GM12878 (cell line): ENCODE measurements around the gene PTTG2. TPM values are rescaled to one million over a fixed set of nuclear protein-coding genes. Genes with fewer than 3 reads are reported as not detected.

Experiments used
- ATAC-seq: fragments of 200-7000 bp; cut with Tn5 transposase; 3 replicates; pipeline ENCODE4 v1.9.1; 2020; ENCODE audit warnings: mild to moderate bottlenecking, moderate library complexity
- BruUV-seq: library from RNA; stranded (reverse); fragments of 400-500 nt; replicated peaks from 2 replicates; lab custom pipeline; 2021; lab: Mats Ljungman, UMichigan
- CTCF ChIA-PET: fragments of 300-600 bp; sonication (Branson Sonifier 250); formaldehyde crosslinking; extraction: SDS; loops from one replicate; lab custom pipeline; 2021; ENCODE audit warnings: inconsistent platforms; lab: Yijun Ruan, JAX
- POLR2A ChIA-PET: fragments of 350-600 bp; formaldehyde crosslinking; extraction: SDS; loops from one replicate; lab custom pipeline; 2021; ENCODE audit warnings: inconsistent platforms; lab: Charles Lee
- RAD21 ChIA-PET: fragments of 300-600 bp; sonication (Branson Sonifier 250); formaldehyde crosslinking; loops from one replicate; lab custom pipeline; 2023; ENCODE audit warnings: antibody characterized with exemption; ENCODE audit not compliant: unreplicated experiment; lab: Charles Lee
- SMC1A ChIA-PET: fragments of 300-600 bp; sonication (Branson Sonifier 250); formaldehyde crosslinking; loops from one replicate; lab custom pipeline; 2023; ENCODE audit not compliant: unreplicated experiment, uncharacterized antibody; lab: Charles Lee
- DNase-seq: peaks from one replicate; pipeline ENCODE4 v3.0.0-alpha.2; 2011; ENCODE audit warnings: low read depth, low spot score
- FAIRE-seq: peaks from 3 replicates; lab custom pipeline; 2011; peaks lifted over from hg19 to GRCh38; lab: Jason Lieb, UNC
- H2AFZ ChIP-seq: 2 replicates; pipeline ENCODE4 v1.6.0; 2011; ENCODE audit warnings: low read depth, low read length, control low read depth; ENCODE audit not compliant: control insufficient read depth
- H3K27ac ChIP-seq: 2 replicates; pipeline ENCODE4 v1.5.1; 2011; ENCODE audit warnings: control low read depth; ENCODE audit not compliant: control insufficient read depth, insufficient read depth
- H3K27me3 ChIP-seq, 2 experiments: replicated peaks in 1 of 2; 2 replicates each; pipeline versions ENCODE4 v1.6.0 to v1.6.1; 2011; ENCODE audit warnings: low read length in 1 of 2; ENCODE audit not compliant: control insufficient read depth in 2 of 2, insufficient read depth in 2 of 2
- H3K36me3 ChIP-seq, 2 experiments: 2 replicates each; pipeline ENCODE4 v1.5.1; 2011; ENCODE audit warnings: low read length in 1 of 2; ENCODE audit not compliant: control insufficient read depth in 2 of 2, insufficient read depth in 2 of 2
- H3K4me1 ChIP-seq: 2 replicates; pipeline ENCODE4 v1.6.1; 2011; ENCODE audit warnings: mild to moderate bottlenecking, low read length, moderate library complexity, mixed read lengths; ENCODE audit not compliant: control insufficient read depth, insufficient read depth
- H3K4me2 ChIP-seq: 2 replicates; pipeline ENCODE4 v1.6.0; 2011; ENCODE audit warnings: control low read depth; ENCODE audit not compliant: control insufficient read depth, insufficient read depth
- H3K4me3 ChIP-seq: fragments of 200-600 bp; sonication (generic); 2 replicates; pipeline ENCODE4 v1.5.1; 2016
- H3K79me2 ChIP-seq: 2 replicates; pipeline ENCODE4 v1.6.0; 2011; ENCODE audit warnings: low read length; ENCODE audit not compliant: control insufficient read depth, insufficient read depth
- H3K9ac ChIP-seq: 2 replicates; pipeline ENCODE4 v1.8.0; 2011; ENCODE audit warnings: low read length, control low read depth, mixed read lengths; ENCODE audit not compliant: control insufficient read depth, insufficient read depth
- H3K9me3 ChIP-seq: replicated peaks from 3 replicates; pipeline ENCODE4 v1.5.1; 2011; ENCODE audit warnings: mild to moderate bottlenecking, low read length; ENCODE audit not compliant: control insufficient read depth, insufficient read depth
- H4K20me1 ChIP-seq: 2 replicates; pipeline ENCODE4 v1.6.0; 2011; ENCODE audit not compliant: control insufficient read depth, insufficient read depth
- ATF2 ChIP-seq: IDR thresholded peaks from 2 replicates; pipeline ENCODE4 v1.6.1; 2012; ENCODE audit warnings: low read length, inconsistent platforms
- CREB1 ChIP-seq: IDR thresholded peaks from 2 replicates; pipeline ENCODE4 v1.6.1; 2012; ENCODE audit warnings: low read depth, mild to moderate bottlenecking, inconsistent platforms
- MTA3 ChIP-seq: IDR thresholded peaks from 2 replicates; pipeline ENCODE4 v1.6.1; 2012; ENCODE audit warnings: low read length, inconsistent platforms, borderline replicate concordance
- PRDM15 ChIP-seq: fragments of 450-650 bp; formaldehyde crosslinking; IDR thresholded peaks from 2 replicates; pipeline ENCODE4 v1.4.0; 2020; ENCODE audit warnings: mild to moderate bottlenecking, moderate library complexity
- REST ChIP-seq: IDR thresholded peaks from 2 replicates; pipeline ENCODE4 v1.6.1; 2012; ENCODE audit warnings: mild to moderate bottlenecking, low read depth, low read length
- WGBS: methylation state at CpG from one replicate; pipeline ENCODE4 v1.1.6; 2016; ENCODE audit warnings: low lambda C conversion rate; ENCODE audit not compliant: insufficient replicate concordance, insufficient coverage; ENCODE audit errors: missing lambda C conversion rate; 5-methylcytosine and 5-hydroxymethylcytosine counted together
- in situ Hi-C: fragments of 300-500 bp; cut with MboI; formaldehyde crosslinking; loops from 9 replicates; pipeline ENCODE4 v1.14.3; 2018; ENCODE audit warnings: mixed read lengths
- intact Hi-C: fragments of 100-400 bp; cut with micrococcal nuclease; formaldehyde crosslinking; loops from one replicate; pipeline ENCODE4 v1.14.2; 2022; ENCODE audit not compliant: unreplicated experiment
- polyA plus RNA-seq, 11 experiments: library from polyadenylated mRNA; depleted of rRNA in 4 of 11; unstranded in 6 of 11; stranded (reverse) in 5 of 11; fragments of >200 nt; fragmentation: Nextera tagmentation in 4 of 11; fragmentation: Illumina TruSeq in 1 of 11; extraction: Ambion mirVana in 4 of 11; extraction: Trizol in 1 of 11; gene quantifications; 1 replicate in 1 of 11; 2 replicates in 10 of 11; pipeline versions ENCODE4 v1.2.1 to v1.2.3, GENCODE V29; 2011 to 2016; ENCODE audit warnings: inconsistent platforms in 2 of 11, missing spikeins in 2 of 11, low read depth in 1 of 11
- total RNA-seq, 4 experiments: library from RNA; depleted of rRNA in 3 of 4; stranded (reverse); fragments of >200 nt in 3 of 4; fragmentation: Illumina TruSeq in 1 of 4; extraction: Trizol in 1 of 4; gene quantifications; 2 replicates each; pipeline versions ENCODE4 v1.2.1 to v1.2.3, GENCODE V29; 2013 to 2021
- TF ChIP-seq, protein P1 (sequence below), 3 experiments: IDR thresholded peaks in 2 of 3; conservative IDR thresholded peaks in 1 of 3; 2 replicates each; pipeline ENCODE4 v1.5.1; 2011; ENCODE audit warnings: low read depth in 3 of 3, low read length in 3 of 3, mild to moderate bottlenecking in 3 of 3, control low read depth in 2 of 3, moderate library complexity in 2 of 3, inconsistent platforms in 1 of 3, mixed read lengths in 1 of 3; ENCODE audit not compliant: control insufficient read depth in 2 of 3, insufficient read depth in 1 of 3; ENCODE audit errors: extremely low read depth in 1 of 3

Gene PTTG2
- total and polyA plus RNA-seq, 10 of the 15 experiments (the other 5 are each of a cell fraction or from before 2014, with no cell fraction given): 0.09 to 0.54 (median 0.39) TPM; not detected in 4

DNA sequence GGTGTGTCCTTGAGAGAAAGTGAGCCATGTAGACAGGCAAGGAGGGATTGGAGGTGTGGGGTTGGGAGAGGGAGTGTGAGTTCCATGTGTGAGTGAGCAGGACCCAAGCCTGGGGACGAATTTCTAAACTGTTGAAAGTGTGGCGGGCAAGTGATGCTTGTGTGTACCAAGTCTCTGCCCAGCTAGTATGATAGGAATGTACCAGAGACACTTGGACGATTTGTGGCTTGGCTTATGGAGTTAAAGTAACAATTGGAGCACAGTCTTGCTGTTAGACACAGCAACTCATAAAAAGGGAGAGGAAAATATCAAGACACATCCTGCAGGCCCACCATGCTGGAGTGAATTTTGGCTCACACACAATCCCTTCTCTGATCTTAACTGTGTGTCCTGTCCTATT lies 8.5 kb downstream of the PTTG2 start (continued):
- no peak for TF ChIP-seq REST
- TF ChIP-seq PRDM15 (CRISPR knock-in tag): no peak
- TF ChIP-seq CREB1: no peak

DNA sequence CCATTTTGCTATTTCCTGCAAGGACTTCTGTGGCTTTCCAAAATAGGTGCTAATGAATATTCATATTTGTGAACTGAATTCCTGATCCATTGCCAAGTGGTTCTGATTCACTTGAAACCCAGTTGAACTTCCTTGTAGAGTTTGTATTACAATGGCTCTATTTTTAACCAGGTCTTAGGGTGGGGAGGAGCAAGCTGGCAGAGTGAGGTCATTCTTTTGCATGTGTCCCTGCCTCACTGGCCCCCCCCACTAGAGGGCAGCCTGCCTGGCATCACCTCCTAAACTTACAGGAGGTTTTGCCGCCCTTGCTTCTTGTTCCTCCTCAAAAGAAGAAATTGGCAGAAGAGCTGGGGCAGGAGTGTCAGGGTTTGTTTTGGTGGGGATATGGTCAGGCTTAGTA lies 10.5 kb downstream of the PTTG2 start:
- RAD21 ChIA-PET: no interaction called here
- TF ChIP-seq MTA3 (no peak), ATF2 (0 out of 2 replicates have a peak, but pooled peaks have one; percentile 39)
- TF ChIP-seq, protein P1, sequence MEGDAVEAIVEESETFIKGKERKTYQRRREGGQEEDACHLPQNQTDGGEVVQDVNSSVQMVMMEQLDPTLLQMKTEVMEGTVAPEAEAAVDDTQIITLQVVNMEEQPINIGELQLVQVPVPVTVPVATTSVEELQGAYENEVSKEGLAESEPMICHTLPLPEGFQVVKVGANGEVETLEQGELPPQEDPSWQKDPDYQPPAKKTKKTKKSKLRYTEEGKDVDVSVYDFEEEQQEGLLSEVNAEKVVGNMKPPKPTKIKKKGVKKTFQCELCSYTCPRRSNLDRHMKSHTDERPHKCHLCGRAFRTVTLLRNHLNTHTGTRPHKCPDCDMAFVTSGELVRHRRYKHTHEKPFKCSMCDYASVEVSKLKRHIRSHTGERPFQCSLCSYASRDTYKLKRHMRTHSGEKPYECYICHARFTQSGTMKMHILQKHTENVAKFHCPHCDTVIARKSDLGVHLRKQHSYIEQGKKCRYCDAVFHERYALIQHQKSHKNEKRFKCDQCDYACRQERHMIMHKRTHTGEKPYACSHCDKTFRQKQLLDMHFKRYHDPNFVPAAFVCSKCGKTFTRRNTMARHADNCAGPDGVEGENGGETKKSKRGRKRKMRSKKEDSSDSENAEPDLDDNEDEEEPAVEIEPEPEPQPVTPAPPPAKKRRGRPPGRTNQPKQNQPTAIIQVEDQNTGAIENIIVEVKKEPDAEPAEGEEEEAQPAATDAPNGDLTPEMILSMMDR (IDR thresholded peaks at IDR 0.05 in 2 of 3, conservative IDR thresholded peaks at IDR 0.05 in 1 of 3; ENCODE audit: control insufficient read depth in 2 of 3, extremely low read depth in 1 of 3, insufficient read depth in 1 of 3, low read depth in 3 of 3, low read length in 3 of 3): peak; percentile 15 to 52 (median 49); a peak in 4 of 6 replicates
- WGBS: 0% methylated on average over 1 of the region's 1 CpG
- H2AFZ ChIP-seq: no peak overlapping the region
- FAIRE-seq (peak; percentile 65), ATAC-seq (peak; percentile 85), DNase-seq (no peak)
- no peaks in the 10 kb centered on the region for H3K79me2 ChIP-seq
- no peak overlapping the region for H3K4me3 ChIP-seq
- BruUV-seq: no TSS peak
- no peaks in the 10 kb centered on the region for H4K20me1 ChIP-seq
- no peaks in the 10 kb centered on the region for H3K9me3 ChIP-seq
- SMC1A ChIA-PET: interaction anchor here (1.1 kb wide), 1 partner anchor 17 kb away, joined by 3 read pairs; no protein-coding TSS in a partner anchor
- H3K4me2 ChIP-seq: no peak overlapping the region
- CTCF ChIA-PET: interaction anchor here (0.5 to 1.1 kb wide), 3 partner anchors 22 to 92 kb away, joined by 3 read pairs; no protein-coding TSS in a partner anchor
- H3K9ac ChIP-seq: no peak overlapping the region
- intact Hi-C loops: no loop called here
- H3K27me3 ChIP-seq: no peaks in the 10 kb centered on the region
- POLR2A ChIA-PET: no interaction called here
- in situ Hi-C loops: no loop called here
- no peaks in the 10 kb centered on the region; the same call in 1 of the 2 replicates for H3K4me1 ChIP-seq
- no peaks in the 10 kb centered on the region for H3K36me3 ChIP-seq
- no peak overlapping the region for H3K27ac ChIP-seq
